ENCODE measurements around the gene MELTF.
"Not testable (repeated sequence)": the region's sequence is repeated elsewhere in the genome, so short reads cannot be mapped to it uniquely, and the experiment has no call there.

MELTF gene

GRCh38 chr3:197029511-197030167, at the start of gene MELTF:
MELTF (minus strand) TSS chr3:197029817; CDS start chr3:197029702, 115 bp downstream.
- in situ Hi-C loops (cut with MboI; ENCODE audit: low sequenced_read_pairs), result no loop called here

- in situ Hi-C loops (cut with MboI; ENCODE audit: low sequenced_read_pairs), result no loop called here
Measured at GRCh38 chr3:197076415-197076814, 46.8 kb upstream of the MELTF start.

DNA sequence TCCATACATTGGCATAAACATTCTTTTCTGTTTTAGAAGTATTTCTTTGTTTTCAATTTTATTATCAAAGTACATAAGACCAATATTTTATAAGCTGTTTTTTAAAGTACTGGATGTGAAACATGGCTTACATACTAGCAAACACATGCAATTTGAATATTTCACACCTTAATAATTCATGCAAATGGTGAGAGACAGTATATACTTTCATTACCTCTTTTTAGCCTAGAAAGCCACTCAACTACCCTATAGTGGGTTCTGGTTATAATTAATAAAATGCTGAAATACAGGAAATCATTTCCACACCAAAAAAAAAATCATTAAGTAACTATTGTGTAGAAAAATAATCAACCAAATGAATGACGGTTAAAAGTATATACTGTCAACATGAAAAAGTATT, 38.5 kb upstream of the MELTF start:
- in situ Hi-C loops (cut with MboI; ENCODE audit: low sequenced_read_pairs), result no loop called here

GRCh38 chr3:197064771-197065170, 35.2 kb upstream of the MELTF start:
- in situ Hi-C loops (cut with MboI; ENCODE audit: low sequenced_read_pairs), result no loop called here

- in situ Hi-C loops (cut with MboI; ENCODE audit: low sequenced_read_pairs), result no loop called here
Measured at GRCh38 chr3:197062446-197062845, 32.8 kb upstream of the MELTF start.

- in situ Hi-C loops (cut with MboI; ENCODE audit: low sequenced_read_pairs), result not testable (repeated sequence)
Measured at GRCh38 chr3:197051637-197052036, 22.0 kb upstream of the MELTF start.

DNA sequence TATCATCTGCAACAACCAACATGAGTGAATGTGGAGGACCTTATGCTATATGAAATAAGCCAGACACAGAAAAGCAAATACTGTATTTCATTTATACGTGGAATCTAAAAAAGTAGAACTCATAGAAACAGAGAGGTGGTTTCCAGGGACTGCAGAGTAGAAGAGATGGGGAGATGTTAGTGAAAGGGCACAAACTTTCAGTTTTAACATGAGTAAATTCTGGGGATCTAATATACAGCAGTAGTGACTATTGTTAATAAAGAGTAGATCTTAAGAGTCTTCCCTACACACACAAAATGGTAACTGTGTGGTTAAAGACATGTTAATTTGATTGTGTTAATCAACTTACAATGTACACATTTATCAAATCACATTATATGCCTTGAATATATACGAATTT, 20.9 kb upstream of the MELTF start:
- in situ Hi-C loops (cut with MboI; ENCODE audit: low sequenced_read_pairs), result no loop called here

DNA sequence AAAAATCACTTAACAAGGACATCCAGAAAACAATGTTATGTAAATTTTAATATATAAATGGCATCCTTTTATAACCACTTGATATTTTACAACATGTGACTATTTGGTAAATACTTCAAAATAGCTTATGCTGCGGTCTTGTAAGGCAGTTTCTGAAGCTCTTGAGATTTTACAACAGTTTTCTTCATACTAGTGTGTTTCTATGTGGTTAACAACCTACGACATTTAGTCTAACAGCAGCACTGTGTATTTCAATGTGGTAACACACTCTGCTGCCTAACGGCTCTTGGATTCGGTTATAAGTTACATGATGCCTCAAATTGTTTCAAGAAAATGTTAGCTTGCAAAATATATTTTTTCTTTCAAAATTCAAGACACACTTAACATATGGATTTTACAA, 12.9 kb upstream of the MELTF start:
- in situ Hi-C loops (cut with MboI; ENCODE audit: low sequenced_read_pairs), result no loop called here

DNA sequence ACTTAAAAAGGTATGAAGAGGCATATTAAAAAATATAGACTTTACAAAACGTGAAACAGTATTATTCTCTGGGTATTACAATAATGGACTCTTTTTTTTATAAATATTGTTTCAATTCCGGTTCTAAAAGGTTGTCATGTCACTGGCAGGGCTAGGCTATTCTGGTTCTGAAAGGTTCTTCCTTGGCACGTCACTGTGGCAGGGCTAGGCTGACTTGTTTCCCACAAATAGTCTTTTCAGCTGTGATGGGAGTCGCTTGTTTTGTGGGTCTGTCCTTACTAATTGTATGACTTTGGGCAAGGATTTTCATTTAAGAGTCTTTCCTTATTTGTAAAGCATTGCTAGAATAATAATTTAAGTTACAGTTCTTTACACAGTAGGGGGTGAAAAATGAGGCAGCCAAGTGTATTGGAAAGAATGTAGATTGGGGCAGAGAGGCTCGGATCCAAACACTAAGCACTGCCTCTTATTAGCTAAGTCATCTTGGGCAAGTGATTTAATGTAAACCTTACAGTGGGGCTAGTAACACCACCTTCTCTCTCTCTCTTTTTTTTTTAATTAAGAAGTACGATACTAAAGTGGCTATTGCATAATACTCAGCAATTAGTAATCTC, 12.4 kb upstream of the MELTF start:
- in situ Hi-C loops (cut with MboI; ENCODE audit: low sequenced_read_pairs), result no loop called here

- in situ Hi-C loops (cut with MboI; ENCODE audit: low sequenced_read_pairs), result no loop called here
Measured at GRCh38 chr3:197040658-197041057, 11.0 kb upstream of the MELTF start.

DNA sequence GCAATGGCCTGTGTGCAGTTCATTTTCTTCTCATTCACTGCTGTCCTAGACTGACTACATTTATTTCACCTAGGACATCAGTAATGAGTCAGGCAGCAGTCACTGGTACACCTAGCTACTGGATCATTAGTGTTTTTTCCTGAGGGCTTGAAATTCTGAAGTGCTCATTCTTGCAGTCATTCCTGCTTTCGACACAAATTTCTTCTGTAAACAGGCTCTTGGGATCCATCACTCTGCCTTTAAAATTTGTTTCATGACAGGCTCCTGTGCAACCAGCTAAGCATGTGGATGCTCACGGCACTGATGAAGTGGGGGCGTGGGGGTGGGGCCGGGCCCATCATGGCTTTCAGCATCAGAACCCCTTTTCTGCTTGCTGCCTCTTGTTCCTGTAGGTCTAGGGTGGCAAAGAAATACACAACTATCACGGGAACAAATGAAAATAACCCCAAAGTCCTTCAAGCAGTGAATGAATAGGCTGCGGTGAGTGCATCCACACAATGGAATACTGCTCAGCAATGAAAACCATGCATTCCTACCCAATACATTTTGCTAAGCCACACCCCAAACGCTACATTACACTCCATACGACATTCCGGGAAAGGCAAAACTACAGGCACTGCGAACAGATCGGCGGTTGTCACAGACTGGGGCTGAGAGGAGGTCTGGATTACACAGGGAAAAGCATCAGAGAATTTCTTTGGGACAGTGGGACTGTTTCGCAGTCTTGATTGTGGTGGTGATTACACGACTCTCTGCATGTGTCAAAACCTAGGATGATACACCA, 9.3 kb upstream of the MELTF start:
- in situ Hi-C loops (cut with MboI; ENCODE audit: low sequenced_read_pairs), result no loop called here

GRCh38 chr3:197035577-197035976, 6.0 kb upstream of the MELTF start:
- in situ Hi-C loops (cut with MboI; ENCODE audit: low sequenced_read_pairs), result no loop called here

GRCh38 chr3:197034778-197035177, 5.2 kb upstream of the MELTF start:
- in situ Hi-C loops (cut with MboI; ENCODE audit: low sequenced_read_pairs), result not testable (repeated sequence)

GRCh38 chr3:197033764-197034163, 4.1 kb upstream of the MELTF start:
- in situ Hi-C loops (cut with MboI; ENCODE audit: low sequenced_read_pairs), result not testable (repeated sequence)

GRCh38 chr3:197031315-197032285, 2.0 kb upstream of the MELTF start:
- in situ Hi-C loops (cut with MboI; ENCODE audit: low sequenced_read_pairs), result no loop called here

GRCh38 chr3:197030379-197031314, 1.0 kb upstream of the MELTF start:
- in situ Hi-C loops (cut with MboI; ENCODE audit: low sequenced_read_pairs), result no loop called here

GRCh38 chr3:197028728-197029510, 698 bp downstream of the MELTF start:
- in situ Hi-C loops (cut with MboI; ENCODE audit: low sequenced_read_pairs), result no loop called here

DNA sequence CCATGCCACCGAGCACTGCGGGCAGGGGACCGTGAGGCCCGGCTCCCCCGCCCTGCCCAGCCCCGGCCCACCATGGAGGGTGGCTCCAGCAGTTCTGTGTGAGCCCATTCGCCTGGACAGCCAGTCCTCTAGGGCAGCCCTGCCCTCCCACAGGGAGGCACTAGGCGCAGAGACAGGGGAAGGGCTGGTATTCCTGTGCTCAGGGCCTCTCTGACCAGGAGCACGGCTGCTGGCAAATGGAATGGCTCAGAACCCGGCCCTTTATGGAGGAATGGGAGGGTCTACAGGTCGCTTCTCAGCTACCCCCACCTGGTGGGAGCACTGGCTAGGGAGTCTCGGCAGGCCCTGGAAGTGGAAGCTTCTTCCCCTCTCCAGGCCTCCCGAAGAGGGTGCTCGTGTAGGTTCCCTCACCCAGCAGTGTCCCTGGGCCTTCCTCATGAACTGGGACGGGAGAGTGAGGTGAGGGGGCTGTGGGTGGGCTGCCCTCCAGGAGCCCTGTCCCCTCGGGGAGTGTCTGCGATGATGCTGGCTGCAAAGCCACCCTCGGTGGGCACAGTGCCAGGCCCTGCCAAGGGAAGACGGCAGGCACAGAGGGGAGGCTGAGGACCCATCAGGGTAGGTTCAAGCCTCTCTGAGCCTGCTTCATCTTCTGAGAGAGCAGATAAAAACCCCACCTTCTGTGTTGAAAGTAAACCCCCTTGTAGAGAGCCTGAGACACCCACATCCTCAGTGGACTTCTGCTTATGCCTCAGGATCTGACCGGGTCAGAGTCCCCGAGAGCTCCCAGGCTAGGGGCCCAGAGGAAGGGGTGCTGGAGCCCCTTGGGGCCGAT, 1.5 kb downstream of the MELTF start:
- in situ Hi-C loops (cut with MboI; ENCODE audit: low sequenced_read_pairs), result no loop called here

All from HL-60/S4 treated with phorbol 12-myristate 13-acetate at 8.2 ng/mL for 4 days and 3 days (cell line).